ENCODE measurements around the gene RASAL1.

The RASAL1 gene

DNA sequence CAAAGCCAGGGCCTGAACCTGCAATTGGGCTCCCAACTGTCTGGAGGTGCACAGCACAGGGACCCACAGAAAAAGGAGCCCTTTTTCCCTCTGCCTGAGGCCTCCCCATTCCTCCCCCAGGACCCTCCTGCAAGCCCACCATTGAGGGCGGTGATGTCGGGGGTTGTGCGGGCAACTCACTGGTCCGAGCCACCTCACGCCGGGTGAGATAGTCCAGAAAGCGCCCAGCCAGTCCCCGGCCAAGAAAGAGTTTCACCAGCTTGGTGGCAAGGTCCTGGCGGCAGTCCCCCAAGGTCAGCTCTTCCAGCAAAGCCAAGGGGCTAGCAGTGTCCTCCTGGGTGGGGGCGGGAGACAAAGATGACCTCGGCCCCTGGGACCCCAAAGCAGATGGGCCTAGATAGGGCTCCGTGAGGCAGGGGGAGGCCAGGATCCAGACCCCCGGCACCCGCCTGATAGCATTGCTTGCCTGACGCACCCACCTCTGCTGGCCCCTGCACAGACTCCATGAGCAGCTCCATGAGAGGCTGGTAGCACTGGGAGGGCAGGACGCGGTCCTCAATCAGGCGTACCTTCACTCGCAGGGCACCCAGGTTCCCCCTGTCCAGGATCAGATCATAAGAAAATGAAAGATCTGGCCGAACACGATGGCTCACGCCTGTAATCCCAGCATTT is 20.0 kb downstream of the RASAL1 start:
- DNase-seq: no peak

DNA sequence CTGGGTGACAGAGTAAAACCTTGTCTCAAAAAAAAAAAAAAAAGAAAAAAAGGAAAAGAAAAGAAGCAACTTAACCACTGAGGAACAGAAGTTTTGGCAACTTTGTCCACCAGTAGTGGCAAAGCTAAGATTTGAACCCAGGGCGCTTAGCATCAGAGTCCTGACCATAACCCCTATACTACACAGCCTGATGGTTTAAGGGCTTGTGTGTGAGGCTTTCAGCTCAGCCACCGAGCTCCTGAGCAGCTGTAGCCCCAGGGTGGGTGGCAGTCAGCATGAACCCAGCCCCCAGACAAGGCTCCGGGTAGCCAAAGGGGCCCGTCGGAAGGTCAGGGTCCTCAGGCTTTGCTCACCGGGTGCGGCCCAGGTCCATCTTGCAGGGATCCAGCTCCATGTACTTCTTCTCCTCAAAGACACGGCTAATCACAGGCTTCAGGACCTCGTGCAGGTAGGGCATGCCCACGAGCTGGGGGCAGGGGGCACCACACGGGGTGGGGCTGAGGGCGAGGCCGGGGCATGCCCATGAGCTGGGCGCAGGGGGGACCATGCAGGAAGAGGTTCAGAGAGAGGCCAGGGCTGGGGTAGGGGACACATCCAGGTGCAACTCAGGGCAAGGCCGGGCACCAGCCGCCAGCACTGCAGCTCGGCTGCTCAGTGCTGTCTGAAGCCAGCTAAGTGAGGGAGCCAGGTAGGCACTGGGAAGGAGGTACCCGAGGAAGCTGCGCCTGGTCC is 20.9 kb downstream of the RASAL1 start:
- DNase-seq: no peak

DNA sequence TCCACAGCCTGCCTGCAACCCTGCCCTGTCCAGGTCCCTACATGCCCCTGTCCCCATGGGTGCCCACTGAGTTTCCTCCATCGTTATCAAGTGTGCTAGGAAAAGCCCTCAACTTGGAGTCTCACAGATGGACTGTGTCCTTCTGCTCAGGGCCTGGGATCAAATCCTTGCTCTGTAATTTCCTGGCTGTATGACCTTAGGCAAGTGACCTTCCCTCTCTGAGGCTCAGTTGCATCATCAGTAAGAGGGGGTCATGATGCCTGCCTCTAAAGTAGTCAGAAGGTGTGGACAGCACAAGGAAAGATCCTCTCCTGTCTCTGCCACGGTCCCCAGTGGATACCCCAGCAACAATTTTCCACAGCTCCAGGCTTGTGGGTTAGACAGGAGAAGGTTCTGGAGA is 22.2 kb downstream of the RASAL1 start:
- no peak for DNase-seq

DNA sequence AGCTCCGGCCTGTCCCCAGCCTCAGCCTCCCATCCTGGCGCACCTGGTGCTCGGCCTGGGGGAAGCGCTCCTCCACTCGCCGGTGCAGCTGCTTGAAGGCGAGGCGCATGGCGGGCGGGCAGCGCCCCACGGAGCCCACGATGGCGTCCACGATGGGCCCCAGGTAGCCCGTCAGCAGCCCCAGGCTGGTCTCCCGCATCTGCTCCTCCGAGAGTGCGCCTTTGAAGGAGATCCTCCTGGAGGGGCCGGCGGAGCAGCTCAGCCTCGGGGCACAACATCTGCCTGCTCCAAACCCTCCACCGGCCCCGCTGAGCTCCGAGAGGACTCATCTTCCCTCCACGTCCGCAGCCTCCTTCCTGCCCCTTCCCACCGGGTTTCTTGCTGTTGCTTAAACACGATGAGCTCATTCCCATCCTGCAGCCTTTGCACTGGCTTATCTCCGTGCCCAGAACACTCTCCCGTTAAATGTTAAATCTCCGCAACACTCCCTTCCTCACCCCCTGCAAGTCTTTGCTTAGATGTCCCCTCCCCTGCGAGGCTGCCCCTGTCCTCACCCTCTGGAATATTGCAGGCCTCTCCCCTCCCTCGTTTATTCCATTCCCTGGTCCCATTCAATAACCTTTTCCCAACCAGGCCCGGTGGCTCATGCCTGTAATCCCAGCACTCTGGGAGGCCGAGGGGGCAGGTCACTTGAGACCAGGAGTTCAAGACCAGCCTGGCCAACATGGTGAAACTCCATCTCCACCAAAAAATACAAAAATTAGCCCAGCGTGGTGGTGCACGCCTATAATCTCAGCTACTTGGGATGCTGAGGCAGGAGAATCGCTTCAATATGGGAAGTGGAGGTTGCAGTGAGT is 23.3 kb downstream of the RASAL1 start:
- DNase-seq: no peak

DNA sequence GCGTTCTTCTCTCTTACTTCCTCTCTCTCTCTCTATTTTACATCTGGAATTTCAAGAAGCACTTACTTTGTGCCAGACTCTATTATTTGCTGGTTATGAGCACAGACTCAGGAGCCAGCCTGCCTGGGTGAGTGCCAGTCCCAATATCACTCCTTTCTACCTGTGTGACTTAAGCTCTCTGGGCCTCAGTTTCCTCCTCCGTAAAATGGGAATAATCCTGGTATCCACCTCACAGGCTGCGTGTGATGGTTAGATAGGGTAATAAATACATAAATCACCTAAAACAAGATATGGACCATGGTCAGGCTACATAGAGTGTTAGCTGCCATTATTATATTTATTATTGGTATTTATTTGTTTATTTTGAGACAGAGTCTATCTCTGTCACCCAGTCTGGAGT is 24.3 kb downstream of the RASAL1 start:
- DNase-seq: no peak

- no peak for DNase-seq
Measured at GRCh38 chr12:113109872-113110599, 25.5 kb downstream of the RASAL1 start.

GRCh38 chr12:113109360-113109759 is 26.2 kb downstream of the RASAL1 start:
- no peak for DNase-seq

DNA sequence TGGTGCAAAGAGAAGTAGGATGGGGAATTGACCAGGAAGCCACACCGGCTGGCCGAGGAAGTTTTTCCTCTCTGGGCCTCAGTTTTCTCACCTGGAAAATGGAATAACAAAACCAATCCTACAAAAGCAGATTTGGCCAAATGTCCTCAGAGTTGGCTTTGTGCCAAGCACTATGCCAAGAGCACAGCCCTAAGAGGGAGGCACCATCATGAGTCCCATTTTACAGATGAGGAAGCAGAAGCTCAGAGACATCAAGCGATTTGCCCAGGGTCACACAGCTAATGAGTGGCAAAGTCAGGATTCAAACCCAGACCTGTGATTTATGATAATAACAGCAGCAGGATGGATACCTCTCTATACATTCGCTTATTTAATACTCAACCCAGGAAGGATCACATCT is 27.3 kb downstream of the RASAL1 start:
- DNase-seq: no peak

GRCh38 chr12:113106361-113106760 is 29.2 kb downstream of the RASAL1 start:
- DNase-seq: no peak

DNA sequence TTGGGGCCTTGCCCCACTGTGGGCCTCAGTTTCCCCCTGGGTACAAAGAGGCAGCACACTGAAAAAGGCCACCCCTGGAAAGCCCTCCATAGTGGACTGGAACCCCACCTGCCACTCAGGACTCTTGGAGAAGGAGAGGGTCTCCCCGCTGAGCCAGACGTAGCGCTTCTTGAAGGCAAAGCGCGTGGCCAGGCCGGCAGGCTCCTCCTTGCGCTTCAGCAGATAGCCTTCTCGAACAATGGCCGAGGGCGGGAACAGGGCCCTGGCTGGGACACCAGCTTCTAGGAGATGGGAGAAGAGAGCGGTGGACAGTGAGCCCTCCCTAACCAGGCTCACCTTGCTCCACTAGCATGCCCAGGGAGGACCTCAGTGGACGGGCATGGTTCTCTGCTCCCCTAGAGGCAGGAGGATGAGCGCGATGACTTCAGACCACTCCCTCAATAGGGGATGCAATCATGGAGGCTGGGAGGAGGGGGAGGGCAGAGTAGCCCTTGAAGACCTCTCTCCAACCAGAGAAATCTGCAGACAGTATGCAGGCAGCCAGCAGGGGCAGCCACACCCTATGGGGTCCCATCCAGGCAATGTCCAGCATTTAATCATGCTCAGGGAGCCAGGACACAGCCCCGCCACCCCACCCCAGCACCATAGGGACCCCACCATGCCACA is 29.8 kb downstream of the RASAL1 start:
- no peak for DNase-seq

GRCh38 chr12:113104953-113105510 is 30.5 kb downstream of the RASAL1 start:
- DNase-seq: no peak

GRCh38 chr12:113103756-113104450 is 31.7 kb downstream of the RASAL1 start:
- no peak for DNase-seq

DNA sequence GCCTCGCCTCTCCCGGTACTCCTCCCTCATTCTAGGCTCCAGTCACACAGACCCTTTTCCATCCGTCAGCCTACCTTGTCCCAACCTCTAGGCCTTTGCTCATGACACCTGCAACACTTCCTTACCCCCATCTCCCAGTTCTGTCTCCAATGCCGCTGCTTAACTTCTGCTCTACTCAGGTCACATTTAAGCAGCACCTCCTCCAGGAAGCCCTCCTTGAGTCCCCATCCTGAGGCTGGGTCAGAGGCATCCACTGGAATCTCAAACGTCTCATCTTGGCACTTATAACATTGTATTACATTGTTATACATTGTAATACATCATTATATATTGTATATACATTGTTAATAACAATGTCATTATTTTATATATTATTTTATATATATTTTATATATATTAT is 32.8 kb downstream of the RASAL1 start:
- DNase-seq: no peak

- no peak for DNase-seq
Measured at GRCh38 chr12:113101751-113102150, 33.8 kb downstream of the RASAL1 start.

GRCh38 chr12:113099764-113100163 is 35.8 kb downstream of the RASAL1 start:
- DNase-seq: no peak

DNA sequence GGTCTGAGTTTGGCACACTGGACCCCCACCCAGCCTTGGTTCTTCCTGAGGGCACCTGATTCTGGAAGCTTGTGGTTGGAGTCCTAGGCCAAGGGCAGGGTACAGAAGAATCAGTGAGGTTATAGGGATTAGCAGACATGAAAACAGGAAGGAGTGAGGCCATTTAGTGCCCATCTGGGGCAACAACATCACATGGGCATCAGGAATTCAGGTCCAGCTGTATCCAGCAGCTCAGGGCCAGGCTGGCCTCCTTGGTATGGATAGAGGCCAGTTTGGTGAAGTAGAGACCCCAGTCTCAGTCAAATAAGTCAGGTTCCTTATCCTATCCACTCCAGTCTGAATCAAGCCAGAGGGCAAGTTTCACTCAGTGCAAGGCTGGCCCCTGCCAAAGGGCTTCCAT is 36.2 kb downstream of the RASAL1 start:
- no peak for DNase-seq

DNA sequence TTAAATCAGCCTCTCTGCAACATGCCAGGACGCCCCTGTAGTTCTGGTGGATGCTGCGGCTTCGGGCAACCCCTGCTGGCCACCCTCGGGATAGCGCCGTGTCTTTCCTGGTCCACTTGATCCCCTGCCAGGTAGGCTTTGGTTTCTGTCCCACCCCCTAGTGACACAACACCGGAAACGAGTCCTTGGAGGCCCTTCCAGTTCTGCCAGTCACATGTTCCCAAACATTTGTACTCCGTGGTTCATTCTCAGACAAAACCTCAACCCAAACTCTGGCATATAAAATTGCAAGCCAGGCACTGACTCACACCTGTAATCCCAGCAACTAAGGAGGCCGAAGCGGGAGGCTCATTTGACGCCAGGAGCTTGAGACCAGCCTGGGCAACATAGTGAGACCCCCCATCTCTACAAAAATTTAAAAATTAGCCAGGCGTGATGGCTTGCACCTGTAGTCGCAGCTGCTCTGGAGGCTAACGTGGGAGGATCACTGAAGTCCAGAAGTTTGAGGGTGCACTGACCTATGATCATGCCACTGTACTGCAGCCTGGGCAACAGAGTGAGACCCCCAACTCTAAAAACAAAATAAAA is 37.0 kb downstream of the RASAL1 start:
- DNase-seq: peak; percentile 84

DNA sequence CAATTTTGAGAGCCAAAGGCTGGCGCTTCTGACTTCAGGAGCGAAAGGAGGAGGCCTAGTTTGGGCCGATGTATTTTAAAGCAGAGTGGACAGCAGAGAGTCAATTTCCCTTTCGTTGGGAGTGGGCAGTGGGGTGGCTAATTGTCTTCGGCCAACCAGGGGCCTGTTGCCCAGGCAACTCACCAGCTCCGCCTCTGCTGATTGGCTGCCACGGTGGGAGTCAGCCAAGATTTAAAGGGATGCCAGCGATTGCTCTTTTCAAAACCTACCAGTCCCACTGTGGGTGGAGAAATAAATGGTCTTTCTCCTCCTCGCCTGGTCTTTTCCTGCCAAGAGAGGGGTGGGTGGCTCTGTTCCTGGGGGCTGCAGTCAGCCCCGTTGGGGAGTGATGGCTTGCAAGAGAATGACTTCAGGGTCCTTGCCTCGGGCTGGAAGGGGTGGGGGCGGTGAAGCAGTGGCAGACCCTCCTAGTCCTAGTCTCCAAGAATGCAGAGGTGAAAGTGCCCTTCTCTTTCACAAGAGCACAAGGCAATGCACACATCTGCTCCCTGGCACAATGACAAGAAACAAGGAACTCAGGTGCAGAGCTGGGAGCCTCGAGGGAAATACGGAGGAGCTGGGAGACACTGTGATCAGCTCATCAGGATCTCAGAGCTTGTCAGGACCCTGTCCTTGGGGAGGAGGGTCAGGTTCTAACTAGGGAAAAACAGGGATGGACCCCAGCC is 37.7 kb downstream of the RASAL1 start:
- peak; percentile 92 for DNase-seq

DNA sequence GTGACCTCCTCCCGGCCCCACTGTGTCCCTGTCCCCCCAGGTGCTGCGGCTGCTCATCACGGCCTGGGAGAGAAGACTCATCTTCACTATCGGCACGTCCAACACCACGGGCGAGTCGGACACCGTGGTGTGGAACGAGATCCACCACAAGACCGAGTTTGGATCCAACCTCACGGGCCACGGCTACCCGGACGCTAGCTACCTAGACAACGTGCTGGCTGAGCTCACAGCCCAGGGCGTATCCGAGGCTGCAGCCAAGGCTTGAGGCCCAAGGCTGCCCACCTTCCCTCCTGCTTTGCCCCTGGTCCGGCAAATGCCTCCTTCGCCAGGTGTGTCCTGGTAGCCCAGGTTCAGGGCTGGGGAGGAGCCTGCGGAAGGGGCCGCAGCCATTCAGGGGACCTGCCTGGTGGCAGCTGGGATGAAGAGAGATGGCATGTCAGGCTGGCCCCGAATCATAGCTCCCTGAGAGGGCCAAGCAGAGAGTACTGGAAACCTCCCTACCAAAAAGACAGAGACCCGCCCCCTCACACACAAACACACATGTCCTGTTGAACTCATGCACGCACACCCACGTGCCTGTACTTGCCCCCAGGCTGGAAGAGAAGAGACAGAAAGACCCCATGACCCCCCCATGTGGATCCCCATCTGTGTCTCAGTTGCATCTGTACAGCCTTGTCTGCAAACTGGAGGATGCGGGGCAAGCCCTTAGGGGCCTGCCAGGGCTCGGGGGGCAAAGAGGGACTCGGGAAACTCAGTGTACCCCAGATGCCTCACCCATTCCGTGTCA is 38.7 kb downstream of the RASAL1 start:
- DNase-seq: no peak

GRCh38 chr12:113095405-113095804 is 40.2 kb downstream of the RASAL1 start:
- DNase-seq: no peak

Measured in midbrain (tissue), 1 donor.